Measurements from ENCODE around the gene OSBPL1A. TPM values are rescaled to one million over a fixed set of nuclear protein-coding genes. Genes with fewer than 3 reads are reported as not detected.

OSBPL1A gene
- total and polyA plus RNA-seq, 11 donors: 32.8 to 85.4 (median 71.0) TPM

DNA sequence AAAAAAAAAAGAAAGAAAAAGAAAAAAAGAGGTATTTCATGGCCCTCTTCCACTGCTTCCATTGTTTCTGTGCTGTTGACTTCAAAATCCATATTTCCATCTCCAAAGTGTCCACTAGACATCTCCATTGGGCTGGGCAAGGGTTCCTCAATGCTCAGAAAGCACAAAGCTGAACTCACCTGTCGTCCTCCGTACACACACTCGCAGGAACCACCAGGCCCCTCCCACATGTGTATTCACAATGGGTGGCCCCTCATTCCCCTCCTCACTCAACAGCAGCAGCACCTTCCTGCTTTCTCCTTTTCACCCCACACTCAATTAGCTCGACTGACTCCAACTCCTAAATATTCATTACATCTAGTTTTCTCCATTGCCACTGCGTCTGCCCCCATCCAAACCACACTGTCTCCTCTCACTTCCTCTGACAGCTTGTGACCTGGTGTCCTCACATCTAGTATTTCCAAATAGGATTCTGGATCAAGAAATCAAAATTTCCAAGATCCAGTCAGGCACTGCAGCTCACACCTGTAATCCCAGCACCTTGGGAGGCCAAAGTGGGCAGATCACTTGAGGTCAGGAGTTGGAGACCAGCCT, 25.2 kb downstream of the OSBPL1A start:
- Histone ChIP-seq H3K36me3 (peaks cover 0 to 13% (median 3%) of the 10 kb centered on the region in 9 donors), H3K4me1 (no peaks in the 10 kb centered on the region), H3K27ac (no peak overlapping the region), H3K9me3 (no peaks in the 10 kb centered on the region), H3K4me3 (no peak overlapping the region), H3K27me3 (no peaks in the 10 kb centered on the region)
- WGBS, 4 donors: 90 to 91% (median 91%) methylated on average over 5 of the region's 5 CpGs
- TF ChIP-seq, protein P1, sequence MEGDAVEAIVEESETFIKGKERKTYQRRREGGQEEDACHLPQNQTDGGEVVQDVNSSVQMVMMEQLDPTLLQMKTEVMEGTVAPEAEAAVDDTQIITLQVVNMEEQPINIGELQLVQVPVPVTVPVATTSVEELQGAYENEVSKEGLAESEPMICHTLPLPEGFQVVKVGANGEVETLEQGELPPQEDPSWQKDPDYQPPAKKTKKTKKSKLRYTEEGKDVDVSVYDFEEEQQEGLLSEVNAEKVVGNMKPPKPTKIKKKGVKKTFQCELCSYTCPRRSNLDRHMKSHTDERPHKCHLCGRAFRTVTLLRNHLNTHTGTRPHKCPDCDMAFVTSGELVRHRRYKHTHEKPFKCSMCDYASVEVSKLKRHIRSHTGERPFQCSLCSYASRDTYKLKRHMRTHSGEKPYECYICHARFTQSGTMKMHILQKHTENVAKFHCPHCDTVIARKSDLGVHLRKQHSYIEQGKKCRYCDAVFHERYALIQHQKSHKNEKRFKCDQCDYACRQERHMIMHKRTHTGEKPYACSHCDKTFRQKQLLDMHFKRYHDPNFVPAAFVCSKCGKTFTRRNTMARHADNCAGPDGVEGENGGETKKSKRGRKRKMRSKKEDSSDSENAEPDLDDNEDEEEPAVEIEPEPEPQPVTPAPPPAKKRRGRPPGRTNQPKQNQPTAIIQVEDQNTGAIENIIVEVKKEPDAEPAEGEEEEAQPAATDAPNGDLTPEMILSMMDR (IDR thresholded peaks at IDR 0.05): no peak
- TF ChIP-seq POLR2A (IDR thresholded peaks at IDR 0.05): no peak
- DNase-seq: no peak
- intact Hi-C loops (cut with DNase I): loop anchor here in 1 of 10 donors (10.0 kb wide), 1 partner anchor 78 kb away; no protein-coding TSS in a partner anchor
- no peak for ATAC-seq

DNA sequence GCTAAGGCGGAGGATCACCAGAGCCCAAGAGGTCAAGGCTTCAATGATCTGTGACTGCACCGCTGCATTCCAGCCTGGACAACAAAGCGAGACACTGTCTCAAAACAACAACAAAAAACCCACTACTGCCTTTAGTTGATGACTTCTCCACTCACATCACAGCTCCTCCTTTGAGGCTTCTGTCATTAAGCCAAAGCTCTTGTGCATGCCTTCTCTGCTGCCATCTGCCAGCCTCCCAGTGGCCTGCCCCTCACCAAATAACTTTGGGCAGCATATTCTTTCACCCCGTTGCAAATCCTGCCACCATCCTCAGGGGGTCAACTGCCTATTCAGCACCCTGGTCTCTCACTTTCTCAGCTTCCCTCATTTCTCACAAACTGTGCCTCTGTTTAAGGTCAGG, 27.5 kb downstream of the OSBPL1A start:
- ATAC-seq: no peak
- no peaks in the 10 kb centered on the region for H3K27me3 ChIP-seq
- H3K4me1 ChIP-seq: no peaks in the 10 kb centered on the region
- 82 to 91% (median 86%) methylated on average over 4 of the region's 4 CpGs for WGBS, 4 donors
- intact Hi-C loops (cut with DNase I): loop anchor here in 1 of 10 donors (10.0 kb wide), 1 partner anchor 75 kb away; no protein-coding TSS in a partner anchor
- H3K36me3 ChIP-seq: peaks cover 0 to 20% (median 0%) of the 10 kb centered on the region in 9 donors
- no peak for DNase-seq
- no peaks in the 10 kb centered on the region for H3K9me3 ChIP-seq
- TF ChIP-seq POLR2A (IDR thresholded peaks at IDR 0.05): no peak
- TF ChIP-seq, protein P1 (IDR thresholded peaks at IDR 0.05): no peak
- no peak overlapping the region for H3K27ac ChIP-seq
- H3K4me3 ChIP-seq: no peak overlapping the region

DNA sequence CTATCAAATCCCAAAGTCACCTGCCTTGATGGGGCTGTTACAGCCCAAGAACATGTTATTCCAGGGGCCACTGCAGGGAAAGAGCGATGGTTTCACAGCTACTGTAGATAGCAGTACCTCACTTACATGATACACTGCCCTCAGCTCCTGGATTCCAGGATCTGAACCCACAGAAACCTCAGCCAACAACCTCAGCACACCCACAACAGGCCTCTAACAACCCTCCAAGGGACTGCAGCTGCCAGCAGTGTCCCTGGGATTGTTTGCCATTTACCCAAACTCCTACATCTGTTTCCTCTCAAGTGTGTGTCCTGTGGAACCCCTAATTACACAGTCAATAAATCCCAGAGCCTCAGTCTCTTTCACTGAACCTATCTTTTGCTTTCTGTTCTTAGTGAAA, 28.2 kb downstream of the OSBPL1A start:
- ATAC-seq (no peak), DNase-seq (no peak)
- Histone ChIP-seq H3K27me3 (no peaks in the 10 kb centered on the region), H3K9me3 (no peaks in the 10 kb centered on the region), H3K4me3 (no peak overlapping the region), H3K4me1 (no peaks in the 10 kb centered on the region), H3K27ac (no peak overlapping the region), H3K36me3 (peaks cover 0 to 20% (median 0%) of the 10 kb centered on the region in 9 donors)
- TF ChIP-seq, protein P1 (IDR thresholded peaks at IDR 0.05): no peak
- no peak for TF ChIP-seq POLR2A (IDR thresholded peaks at IDR 0.05)
- WGBS, 4 donors: 83 to 100% (median 93%) methylated on average over 1 of the region's 1 CpG
- intact Hi-C loops (cut with DNase I): loop anchor here in 4 of 10 donors (10.0 kb wide), 4 partner anchors 45 to 365 kb away; no protein-coding TSS in a partner anchor

DNA sequence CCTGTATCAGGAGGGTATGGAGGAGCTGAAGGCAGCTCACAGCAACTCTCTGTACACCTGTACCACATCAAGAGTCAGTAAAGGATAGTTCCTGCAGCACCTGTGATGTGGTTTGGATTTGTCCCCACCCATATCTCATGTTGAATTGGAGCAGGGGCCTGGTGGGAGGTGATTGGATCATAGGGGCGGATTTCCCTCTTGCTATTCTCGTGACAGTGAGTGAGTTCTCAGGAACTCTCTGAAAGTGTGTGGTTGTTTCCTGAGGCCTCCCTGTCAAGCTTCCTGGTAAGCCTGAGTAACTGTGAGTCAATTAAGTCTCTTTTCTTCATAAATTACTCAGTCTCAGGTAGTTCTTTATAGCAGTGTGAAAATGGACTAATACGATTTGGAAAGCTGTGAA, 28.9 kb downstream of the OSBPL1A start:
- H3K36me3 ChIP-seq: peaks cover 0 to 20% (median 0%) of the 10 kb centered on the region in 9 donors
- H3K9me3 ChIP-seq: no peaks in the 10 kb centered on the region
- ATAC-seq (peak in 1 of 4 donors; percentile 24), DNase-seq (no peak)
- no peak overlapping the region for H3K4me3 ChIP-seq
- intact Hi-C loops (cut with DNase I): loop anchor here in 4 of 10 donors (10.0 kb wide), 4 partner anchors 46 to 366 kb away; no protein-coding TSS in a partner anchor
- no peak overlapping the region for H3K27ac ChIP-seq
- H3K4me1 ChIP-seq: no peaks in the 10 kb centered on the region
- H3K27me3 ChIP-seq: no peaks in the 10 kb centered on the region
- 78 to 82% (median 79%) methylated on average over 3 of the region's 3 CpGs for WGBS, 4 donors
- no peak for TF ChIP-seq POLR2A (IDR thresholded peaks at IDR 0.05)
- TF ChIP-seq, protein P1 (IDR thresholded peaks at IDR 0.05): no peak

All from heart left ventricle (tissue), 16 donors.